Left colon (tissue), 2 donors: ENCODE results near the gene PARD3B. TPM values are rescaled to one million over a fixed set of nuclear protein-coding genes. Genes with fewer than 3 reads are reported as not detected.

Experiments used
- ATAC-seq: fragments of 200-7000 bp; cut with Tn5 transposase; one replicate; pipeline ENCODE4 v1.9.1; 2020; ENCODE audit warnings: mild to moderate bottlenecking, moderate library complexity
- DNase-seq, 2 donors: peaks; one replicate each; pipeline ENCODE4 v3.0.0-alpha.2; 2020
- intact Hi-C, 2 donors: fragments of 100-400 bp; cut with DNase I in 1 of 2; cut with micrococcal nuclease in 1 of 2; formaldehyde crosslinking; loops; one replicate each; pipeline versions ENCODE4 v1.11.2 to v1.14.0; 2022; cut with DNase I, micrococcal nuclease
- total RNA-seq, 2 donors: library from RNA; stranded (reverse); fragmentation: NEBNext Ultra II Directional; extraction: Animal tissue kit (Norgen Biotek cat#: 25700); gene quantifications; one replicate each; pipeline ENCODE4 v1.2.1, GENCODE V29; 2021
- donor health status: DM: no; HTN: no; CAD: no.
- donor health status: DM: yes; HTN: yes; CAD: no.

PARD3B gene
- total RNA-seq, 2 donors from 2014 or later, result 28.3 to 30.5 TPM

GRCh38 chr2:205161156-205161839, 616.0 kb downstream of the PARD3B start:
- DNase-seq, result no peak
- intact Hi-C loops, result no loop called here
- ATAC-seq, result no peak

- no peak for DNase-seq
- intact Hi-C loops, result no loop called here
- no peak for ATAC-seq
Measured at GRCh38 chr2:205166745-205167144, 621.5 kb downstream of the PARD3B start.

GRCh38 chr2:205169012-205169411, 623.7 kb downstream of the PARD3B start:
- intact Hi-C loops, result no loop called here
- DNase-seq (no peak), ATAC-seq (no peak)

- intact Hi-C loops, result no loop called here
- ATAC-seq (no peak), DNase-seq (no peak)
Measured at GRCh38 chr2:205169464-205169863, 624.2 kb downstream of the PARD3B start.

- DNase-seq (no peak), ATAC-seq (no peak)
- intact Hi-C loops, result no loop called here
Measured at GRCh38 chr2:205170399-205170798, 625.1 kb downstream of the PARD3B start.

GRCh38 chr2:205171261-205171940, 626.1 kb downstream of the PARD3B start:
- intact Hi-C loops, result no loop called here
- ATAC-seq (no peak), DNase-seq (no peak)

GRCh38 chr2:205175831-205176230, 630.6 kb downstream of the PARD3B start:
- ATAC-seq (no peak), DNase-seq (no peak)
- intact Hi-C loops, result no loop called here

GRCh38 chr2:205176546-205176945, 631.3 kb downstream of the PARD3B start:
- intact Hi-C loops, result no loop called here
- DNase-seq (no peak), ATAC-seq (no peak)

- intact Hi-C loops, result no loop called here
- no peak for DNase-seq
- ATAC-seq, result no peak
Measured at GRCh38 chr2:205177546-205177945, 632.3 kb downstream of the PARD3B start.

- intact Hi-C loops, result no loop called here
- DNase-seq (no peak), ATAC-seq (no peak)
Measured at GRCh38 chr2:205180730-205181129, 635.5 kb downstream of the PARD3B start.

GRCh38 chr2:205187731-205188130, 642.5 kb downstream of the PARD3B start:
- intact Hi-C loops, result no loop called here
- DNase-seq, result no peak
- no peak for ATAC-seq

GRCh38 chr2:205188239-205189138, 643.2 kb downstream of the PARD3B start:
- intact Hi-C loops, result no loop called here
- ATAC-seq (no peak), DNase-seq (peak; percentile 11 to 43)

- no peak for DNase-seq
- ATAC-seq, result no peak
- intact Hi-C loops, result no loop called here
Measured at GRCh38 chr2:205189301-205189700, 644.0 kb downstream of the PARD3B start.

GRCh38 chr2:205190528-205190927, 645.3 kb downstream of the PARD3B start:
- intact Hi-C loops, result no loop called here
- no peak for ATAC-seq
- no peak for DNase-seq

GRCh38 chr2:205193125-205193835, 648.0 kb downstream of the PARD3B start:
- intact Hi-C loops, result no loop called here
- no peak for ATAC-seq
- no peak for DNase-seq

- DNase-seq (no peak), ATAC-seq (no peak)
- intact Hi-C loops, result no loop called here
Measured at GRCh38 chr2:205193836-205194228, 648.6 kb downstream of the PARD3B start.

- no peak for DNase-seq
- intact Hi-C loops, result no loop called here
- ATAC-seq, result no peak
Measured at GRCh38 chr2:205197468-205198139, 652.3 kb downstream of the PARD3B start.

- ATAC-seq (no peak), DNase-seq (no peak)
- intact Hi-C loops, result no loop called here
Measured at GRCh38 chr2:205198140-205198525, 652.9 kb downstream of the PARD3B start.
